ENCODE results near the gene NANOS3. TPM values are rescaled to one million over a fixed set of nuclear protein-coding genes. Genes with fewer than 3 reads are reported as not detected.

NANOS3 gene
- total and polyA plus RNA-seq, 9 of the 15 experiments (the other 6 are each of a cell fraction or from before 2014, with no cell fraction given), result not detected

GRCh38 chr19:13905634-13906520 is 28.9 kb downstream of the NANOS3 start, which contains the start of the genes BRME1 and CC2D1A:
BRME1 (minus strand) TSS chr19:13906117; CDS start chr19:13904892, 1,225 bp downstream.
CC2D1A (plus strand) TSS chr19:13906201; CDS start chr19:13906442, 241 bp downstream.
- intact Hi-C loops (cut with micrococcal nuclease), result no loop called here
- no peaks in the 10 kb centered on the region for H3K9me3 ChIP-seq (replicated peaks; ENCODE audit: control insufficient read depth, insufficient read depth, low read depth, low read length)
- H3K4me1 ChIP-seq (replicated peaks in 1 of 2; ENCODE audit: control insufficient read depth in 2 of 2, insufficient read depth in 2 of 2, low read length in 2 of 2), result peaks cover 10 to 24% of the 10 kb centered on the region in 2 experiments
- H3K4me3 ChIP-seq, result peak within 1 kb of the TSS; percentile 67
- in situ Hi-C loops (cut with MboI), result no loop called here
- no peaks in the 10 kb centered on the region for H4K20me1 ChIP-seq (replicated peaks; ENCODE audit: control insufficient read depth, insufficient read depth, low read length)
- H2AFZ ChIP-seq (ENCODE audit: low read depth, low read length), result peak within 1 kb of the TSS; percentile 98
- peaks cover 10% of the 10 kb centered on the region; the same call in 2 of the 3 replicates for H3K36me3 ChIP-seq (ENCODE audit: control insufficient read depth, insufficient read depth, low read length)
- ATAC-seq, result peak; percentile 99
- H3K27ac ChIP-seq (ENCODE audit: extremely low read depth, low read depth, low read length), result peak within 1 kb of the TSS; percentile 76
- DNase-seq (ENCODE audit: extremely low read depth in 1 of 4, low spot score in 3 of 4), result peak; percentile 98 to 99 (median 98)
- H3K9me1 ChIP-seq (ENCODE audit: control insufficient read depth, insufficient read depth, low read length), result no peaks in the 10 kb centered on the region
- BruUV-seq (replicated peaks), result TSS peak; percentile 86
- ChIA-PET CTCF (ENCODE audit: low intra/inter-chr PET ratio) (no interaction called here), POLR2A (interaction anchor here (0.6 to 1.5 kb wide), 4 partner anchors 15 to 231 kb away, joined by 3 to 5 read pairs (median 4); partner anchors contain the start of genes ASF1B and PALM3)
- FAIRE-seq, result peak; percentile 88
- peaks cover 22% of the 10 kb centered on the region for H3K79me2 ChIP-seq (ENCODE audit: control insufficient read depth, insufficient read depth, low read length)
- H3K27me3 ChIP-seq (ENCODE audit: control insufficient read depth in 2 of 2, insufficient read depth in 2 of 2, low read length in 2 of 2), result no peaks in the 10 kb centered on the region
- peak within 1 kb of the TSS; percentile 75 for H3K4me2 ChIP-seq (ENCODE audit: insufficient read depth, low read length)
- peak within 1 kb of the TSS; percentile 79 to 94 for H3K9ac ChIP-seq (ENCODE audit: insufficient read depth in 1 of 2, low read depth in 2 of 2, low read length in 2 of 2)
- WGBS (ENCODE audit: insufficient coverage, low coverage, missing lambda C conversion rate), result 9% methylated on average over 53 of the region's 86 CpGs
- TF ChIP-seq BCL6 (CRISPR knock-in tag; IDR thresholded peaks at IDR 0.05) (no peak), ZNF445 (CRISPR knock-in tag; IDR thresholded peaks at IDR 0.05; ENCODE audit: low read depth) (no peak), ELF2 (CRISPR knock-in tag; IDR thresholded peaks at IDR 0.05) (peak; percentile 49; the same call in 1 of the 2 replicates), NR2C1 (IDR thresholded peaks at IDR 0.05) (no peak), NR2C1 (tag; IDR thresholded peaks at IDR 0.05) (peak; percentile 39; the same call in 1 of the 2 replicates), C11orf30 (IDR thresholded peaks at IDR 0.05; ENCODE audit: low read depth) (no peak), MAFF (IDR thresholded peaks at IDR 0.05; ENCODE audit: low read length) (no peak), ETV1 (tag; conservative IDR thresholded peaks at IDR 0.05; ENCODE audit: low read depth) (no peak; the same call in 1 of the 2 replicates), ZNF347 (CRISPR knock-in tag; IDR thresholded peaks at IDR 0.05; ENCODE audit: low read depth) (no peak), RBM25 (IDR thresholded peaks at IDR 0.05; ENCODE audit: low read depth, low read length, severe bottlenecking) (peak; percentile 29), ZBTB11 (CRISPR knock-in tag; IDR thresholded peaks at IDR 0.05) (peak in 2 of 3 experiments; percentile 41 to 68; a peak in 2 of 6 replicates), ZNF184 (CRISPR knock-in tag; IDR thresholded peaks at IDR 0.05) (no peak), IRF2 (CRISPR knock-in tag; IDR thresholded peaks at IDR 0.05) (no peak), SOX6 (IDR thresholded peaks at IDR 0.05) (0 out of 2 replicates have a peak, but pooled peaks have one; percentile 32), ZNF324 (CRISPR knock-in tag; IDR thresholded peaks at IDR 0.05) (no peak), GTF2F1 (IDR thresholded peaks at IDR 0.05; ENCODE audit: low read depth, low read length) (peak; percentile 32; the same call in 1 of the 2 replicates), E2F5 (CRISPR knock-in tag; IDR thresholded peaks at IDR 0.05) (peak; percentile 93; the same call in 1 of the 2 replicates), CBFA2T2 (conservative IDR thresholded peaks at IDR 0.05) (no peak), GATAD2A (IDR thresholded peaks at IDR 0.05) (no peak), ZNF764 (CRISPR knock-in tag; IDR thresholded peaks at IDR 0.05; ENCODE audit: low read depth) (no peak)
